ENCODE measurements around the gene IGF2BP2.

The IGF2BP2 gene

GRCh38 chr3:185693985-185694653 is 130.7 kb downstream of the IGF2BP2 start:
- DNase-seq (ENCODE audit: low spot score) = no peak
- TF ChIP-seq CTCF (IDR thresholded peaks at IDR 0.05; ENCODE audit: extremely low read depth, missing control alignments) = no peak

GRCh38 chr3:185691622-185692021 is 133.2 kb downstream of the IGF2BP2 start:
- no peak for TF ChIP-seq CTCF (IDR thresholded peaks at IDR 0.05; ENCODE audit: extremely low read depth, missing control alignments)
- no peak for DNase-seq (ENCODE audit: low spot score)

- DNase-seq (ENCODE audit: low spot score) = no peak
Observed at GRCh38 chr3:185687271-185687878, 137.5 kb downstream of the IGF2BP2 start.

GRCh38 chr3:185685231-185686035 is 139.4 kb downstream of the IGF2BP2 start:
- TF ChIP-seq CTCF (IDR thresholded peaks at IDR 0.05; ENCODE audit: extremely low read depth, missing control alignments) = no peak
- DNase-seq (ENCODE audit: low spot score) = no peak

More at GRCh38 chr3:185687271-185687878, 137.5 kb downstream of the IGF2BP2 start:
- no peak for TF ChIP-seq CTCF (IDR thresholded peaks at IDR 0.05; ENCODE audit: extremely low read depth, missing control alignments)

GRCh38 chr3:185680231-185680630 is 144.6 kb downstream of the IGF2BP2 start:
- DNase-seq (ENCODE audit: low spot score) = no peak
- TF ChIP-seq CTCF (IDR thresholded peaks at IDR 0.05; ENCODE audit: extremely low read depth, missing control alignments) = no peak

- TF ChIP-seq CTCF (IDR thresholded peaks at IDR 0.05; ENCODE audit: extremely low read depth, missing control alignments) = no peak
Observed at GRCh38 chr3:185678027-185678426, 146.8 kb downstream of the IGF2BP2 start.

More at GRCh38 chr3:185678027-185678426, 146.8 kb downstream of the IGF2BP2 start:
- DNase-seq (ENCODE audit: low spot score) = no peak

Data from GM20000 (cell line).